WTC11 (cell line): ENCODE data around the gene RHOV. TPM values are rescaled to one million over a fixed set of nuclear protein-coding genes. Genes with fewer than 3 reads are reported as not detected.

Source experiments
- ATAC-seq: fragments of 200-7000 bp; cut with Tn5 transposase; 2 replicates; pipeline ENCODE4 v1.10.0; 2021; ENCODE audit warnings: mild to moderate bottlenecking, moderate library complexity
- CTCF ChIA-PET: fragments of 300-600 bp; sonication (Branson Sonifier 250); formaldehyde crosslinking; loops from one replicate; lab custom pipeline; 2021; ENCODE audit warnings: antibody characterized with exemption; lab: Charles Lee
- POLR2A ChIA-PET: fragments of 350-600 bp; sonication (Branson Sonifier 250); formaldehyde crosslinking; loops from one replicate; lab custom pipeline; 2021; ENCODE audit warnings: antibody characterized with exemption; lab: Charles Lee
- DNase-seq: peaks from one replicate; pipeline ENCODE4 v3.0.0; 2021; ENCODE audit warnings: low spot score
- H3K27ac Mint-ChIP-seq: 2 replicates; pipeline ENCODE4 v1.8.0; 2021; ENCODE audit warnings: mixed read lengths
- H3K27me3 Mint-ChIP-seq: 2 replicates; pipeline ENCODE4 v1.8.0; 2021; ENCODE audit warnings: low read depth, mild to moderate bottlenecking, moderate library complexity, mixed read lengths
- H3K36me3 Mint-ChIP-seq: 2 replicates; pipeline ENCODE4 v1.8.0; 2021; ENCODE audit warnings: mixed read lengths
- H3K4me1 Mint-ChIP-seq: 2 replicates; pipeline ENCODE4 v1.8.0; 2022; ENCODE audit warnings: mixed read lengths
- H3K4me3 Mint-ChIP-seq: 2 replicates; pipeline ENCODE4 v1.8.0; 2021; ENCODE audit warnings: mild to moderate bottlenecking, moderate library complexity, mixed read lengths
- H3K9me3 Mint-ChIP-seq: 2 replicates; pipeline ENCODE4 v1.8.0; 2021; ENCODE audit warnings: mixed read lengths
- GABPB1 ChIP-seq: sonication (generic); formaldehyde crosslinking; IDR thresholded peaks from 2 replicates; pipeline ENCODE4 v1.8.1; 2023; ENCODE audit warnings: mild to moderate bottlenecking, missing genetic modification reagents
- MXD4 ChIP-seq: fragments of 250-450 bp; sonication (Bioruptor Pico); IDR thresholded peaks from 2 replicates; pipeline ENCODE4 v1.8.0; 2021; ENCODE audit warnings: mild to moderate bottlenecking, moderate library complexity, borderline replicate concordance
- NFATC4 ChIP-seq: fragments of 250-450 bp; sonication (Bioruptor Pico); IDR thresholded peaks from 2 replicates; pipeline ENCODE4 v1.9.0; 2021; ENCODE audit warnings: mild to moderate bottlenecking
- NFYB ChIP-seq: sonication (generic); formaldehyde crosslinking; conservative IDR thresholded peaks from 2 replicates; pipeline ENCODE4 v1.8.0; 2022; ENCODE audit warnings: low read depth, missing genetic modification reagents
- SP1 ChIP-seq: sonication (generic); formaldehyde crosslinking; conservative IDR thresholded peaks from 2 replicates; pipeline ENCODE4 v1.8.1; 2022; ENCODE audit warnings: missing genetic modification reagents
- TEAD1 ChIP-seq: sonication (generic); formaldehyde crosslinking; IDR thresholded peaks from 2 replicates; pipeline ENCODE4 v1.8.0; 2022; ENCODE audit warnings: mild to moderate bottlenecking, missing genetic modification reagents
- ZNF121 ChIP-seq: sonication (generic); formaldehyde crosslinking; IDR thresholded peaks from 2 replicates; pipeline ENCODE4 v1.8.0; 2023; ENCODE audit warnings: missing genetic modification reagents
- ZNF138 ChIP-seq: sonication (generic); formaldehyde crosslinking; conservative IDR thresholded peaks from 2 replicates; pipeline ENCODE4 v1.8.1; 2022; ENCODE audit warnings: mild to moderate bottlenecking, moderate library complexity, missing genetic modification reagents
- ZNF232 ChIP-seq: sonication (generic); formaldehyde crosslinking; IDR thresholded peaks from 2 replicates; pipeline ENCODE4 v1.8.0; 2022; ENCODE audit warnings: mild to moderate bottlenecking, missing genetic modification reagents
- ZNF671 ChIP-seq: fragments of 250-450 bp; sonication (Bioruptor Pico); IDR thresholded peaks from 2 replicates; pipeline ENCODE4 v1.8.0; 2021; ENCODE audit warnings: mild to moderate bottlenecking
- total RNA-seq: library from RNA; stranded (reverse); gene quantifications from 3 replicates; pipeline ENCODE4 v1.2.3, GENCODE V29; 2021
- TF ChIP-seq, protein P1 (sequence below): sonication (generic); formaldehyde crosslinking; IDR thresholded peaks from 2 replicates; pipeline ENCODE4 v1.8.1; 2023; ENCODE audit warnings: mild to moderate bottlenecking, missing genetic modification reagents, moderate library complexity
- TF ChIP-seq, protein P2 (sequence below): sonication (generic); formaldehyde crosslinking; IDR thresholded peaks from 2 replicates; pipeline ENCODE4 v1.8.0; 2022; ENCODE audit warnings: mild to moderate bottlenecking, missing genetic modification reagents
- TF ChIP-seq, protein P3 (sequence below): fragments of 250-450 bp; sonication (Bioruptor Pico); IDR thresholded peaks from 2 replicates; pipeline ENCODE4 v1.9.0; 2021; ENCODE audit warnings: mild to moderate bottlenecking, borderline replicate concordance
- TF ChIP-seq, protein P4 (sequence below): sonication (generic); formaldehyde crosslinking; IDR thresholded peaks from 2 replicates; pipeline ENCODE4 v1.8.0; 2023; ENCODE audit warnings: missing genetic modification reagents
- TF ChIP-seq, protein P5 (sequence below): sonication (generic); formaldehyde crosslinking; IDR thresholded peaks from 2 replicates; pipeline ENCODE4 v1.8.1; 2023; ENCODE audit warnings: mild to moderate bottlenecking, missing genetic modification reagents, moderate library complexity

Gene RHOV
- total RNA-seq, 1 experiment from 2014 or later, result 5.0 TPM

DNA sequence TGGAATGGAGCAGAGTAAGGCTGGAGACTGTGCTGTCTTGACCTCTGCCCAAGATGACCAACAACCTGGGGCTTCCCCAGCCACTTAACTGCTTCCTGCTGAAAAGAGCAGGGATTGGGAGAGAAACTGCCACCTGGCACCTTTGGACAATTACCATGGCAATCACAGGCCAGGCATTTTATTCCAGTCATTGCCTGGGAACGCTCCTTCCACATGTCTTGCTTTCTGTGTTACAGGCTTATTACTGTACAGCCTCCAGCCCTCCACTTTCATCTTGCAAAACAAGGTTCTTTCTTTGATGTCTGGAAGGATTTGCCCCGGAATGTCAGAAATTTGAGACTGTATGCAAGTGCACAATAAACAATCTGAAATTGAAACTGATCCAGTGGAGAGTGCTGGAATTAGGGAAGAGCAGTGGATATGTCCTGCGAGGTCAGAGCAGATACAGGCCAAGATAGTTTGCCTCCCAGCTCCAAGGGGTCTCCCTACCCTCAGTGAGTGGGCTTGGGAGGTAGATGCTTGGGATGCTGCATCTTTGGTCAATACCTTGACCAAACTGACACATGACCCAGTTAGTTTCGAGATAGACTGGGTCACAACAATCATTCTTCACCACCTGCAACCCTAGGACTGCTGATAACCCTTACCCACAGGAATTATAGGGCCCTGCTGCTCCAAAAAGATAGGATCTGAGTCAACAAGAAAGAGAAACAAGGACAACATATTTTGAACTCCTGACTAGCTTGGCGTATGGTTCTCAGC, 48.2 kb downstream of the RHOV start (continued):
- TF ChIP-seq, protein P1, sequence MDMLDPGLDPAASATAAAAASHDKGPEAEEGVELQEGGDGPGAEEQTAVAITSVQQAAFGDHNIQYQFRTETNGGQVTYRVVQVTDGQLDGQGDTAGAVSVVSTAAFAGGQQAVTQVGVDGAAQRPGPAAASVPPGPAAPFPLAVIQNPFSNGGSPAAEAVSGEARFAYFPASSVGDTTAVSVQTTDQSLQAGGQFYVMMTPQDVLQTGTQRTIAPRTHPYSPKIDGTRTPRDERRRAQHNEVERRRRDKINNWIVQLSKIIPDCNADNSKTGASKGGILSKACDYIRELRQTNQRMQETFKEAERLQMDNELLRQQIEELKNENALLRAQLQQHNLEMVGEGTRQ, result no peak
- TF ChIP-seq, protein P2, sequence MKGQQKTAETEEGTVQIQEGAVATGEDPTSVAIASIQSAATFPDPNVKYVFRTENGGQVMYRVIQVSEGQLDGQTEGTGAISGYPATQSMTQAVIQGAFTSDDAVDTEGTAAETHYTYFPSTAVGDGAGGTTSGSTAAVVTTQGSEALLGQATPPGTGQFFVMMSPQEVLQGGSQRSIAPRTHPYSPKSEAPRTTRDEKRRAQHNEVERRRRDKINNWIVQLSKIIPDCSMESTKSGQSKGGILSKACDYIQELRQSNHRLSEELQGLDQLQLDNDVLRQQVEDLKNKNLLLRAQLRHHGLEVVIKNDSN, result no peak
- TF ChIP-seq SP1 (CRISPR knock-in tag), result no peak
- TF ChIP-seq, protein P3, sequence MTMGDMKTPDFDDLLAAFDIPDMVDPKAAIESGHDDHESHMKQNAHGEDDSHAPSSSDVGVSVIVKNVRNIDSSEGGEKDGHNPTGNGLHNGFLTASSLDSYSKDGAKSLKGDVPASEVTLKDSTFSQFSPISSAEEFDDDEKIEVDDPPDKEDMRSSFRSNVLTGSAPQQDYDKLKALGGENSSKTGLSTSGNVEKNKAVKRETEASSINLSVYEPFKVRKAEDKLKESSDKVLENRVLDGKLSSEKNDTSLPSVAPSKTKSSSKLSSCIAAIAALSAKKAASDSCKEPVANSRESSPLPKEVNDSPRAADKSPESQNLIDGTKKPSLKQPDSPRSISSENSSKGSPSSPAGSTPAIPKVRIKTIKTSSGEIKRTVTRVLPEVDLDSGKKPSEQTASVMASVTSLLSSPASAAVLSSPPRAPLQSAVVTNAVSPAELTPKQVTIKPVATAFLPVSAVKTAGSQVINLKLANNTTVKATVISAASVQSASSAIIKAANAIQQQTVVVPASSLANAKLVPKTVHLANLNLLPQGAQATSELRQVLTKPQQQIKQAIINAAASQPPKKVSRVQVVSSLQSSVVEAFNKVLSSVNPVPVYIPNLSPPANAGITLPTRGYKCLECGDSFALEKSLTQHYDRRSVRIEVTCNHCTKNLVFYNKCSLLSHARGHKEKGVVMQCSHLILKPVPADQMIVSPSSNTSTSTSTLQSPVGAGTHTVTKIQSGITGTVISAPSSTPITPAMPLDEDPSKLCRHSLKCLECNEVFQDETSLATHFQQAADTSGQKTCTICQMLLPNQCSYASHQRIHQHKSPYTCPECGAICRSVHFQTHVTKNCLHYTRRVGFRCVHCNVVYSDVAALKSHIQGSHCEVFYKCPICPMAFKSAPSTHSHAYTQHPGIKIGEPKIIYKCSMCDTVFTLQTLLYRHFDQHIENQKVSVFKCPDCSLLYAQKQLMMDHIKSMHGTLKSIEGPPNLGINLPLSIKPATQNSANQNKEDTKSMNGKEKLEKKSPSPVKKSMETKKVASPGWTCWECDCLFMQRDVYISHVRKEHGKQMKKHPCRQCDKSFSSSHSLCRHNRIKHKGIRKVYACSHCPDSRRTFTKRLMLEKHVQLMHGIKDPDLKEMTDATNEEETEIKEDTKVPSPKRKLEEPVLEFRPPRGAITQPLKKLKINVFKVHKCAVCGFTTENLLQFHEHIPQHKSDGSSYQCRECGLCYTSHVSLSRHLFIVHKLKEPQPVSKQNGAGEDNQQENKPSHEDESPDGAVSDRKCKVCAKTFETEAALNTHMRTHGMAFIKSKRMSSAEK (CRISPR knock-in tag), result no peak
- no peak for TF ChIP-seq NFATC4 (CRISPR knock-in tag)
- no peak for TF ChIP-seq ZNF232 (CRISPR knock-in tag)
- no peak for TF ChIP-seq ZNF138 (CRISPR knock-in tag)
- TF ChIP-seq, protein P4, sequence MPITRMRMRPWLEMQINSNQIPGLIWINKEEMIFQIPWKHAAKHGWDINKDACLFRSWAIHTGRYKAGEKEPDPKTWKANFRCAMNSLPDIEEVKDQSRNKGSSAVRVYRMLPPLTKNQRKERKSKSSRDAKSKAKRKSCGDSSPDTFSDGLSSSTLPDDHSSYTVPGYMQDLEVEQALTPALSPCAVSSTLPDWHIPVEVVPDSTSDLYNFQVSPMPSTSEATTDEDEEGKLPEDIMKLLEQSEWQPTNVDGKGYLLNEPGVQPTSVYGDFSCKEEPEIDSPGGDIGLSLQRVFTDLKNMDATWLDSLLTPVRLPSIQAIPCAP (CRISPR knock-in tag), result no peak
- no peak for TF ChIP-seq ZNF671
- TF ChIP-seq, protein P5, sequence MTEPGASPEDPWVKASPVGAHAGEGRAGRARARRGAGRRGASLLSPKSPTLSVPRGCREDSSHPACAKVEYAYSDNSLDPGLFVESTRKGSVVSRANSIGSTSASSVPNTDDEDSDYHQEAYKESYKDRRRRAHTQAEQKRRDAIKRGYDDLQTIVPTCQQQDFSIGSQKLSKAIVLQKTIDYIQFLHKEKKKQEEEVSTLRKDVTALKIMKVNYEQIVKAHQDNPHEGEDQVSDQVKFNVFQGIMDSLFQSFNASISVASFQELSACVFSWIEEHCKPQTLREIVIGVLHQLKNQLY (CRISPR knock-in tag), result no peak
- no peak for TF ChIP-seq ZNF121 (CRISPR knock-in tag)
- no peak for TF ChIP-seq MXD4 (CRISPR knock-in tag)
- TF ChIP-seq TEAD1 (CRISPR knock-in tag), result no peak

DNA sequence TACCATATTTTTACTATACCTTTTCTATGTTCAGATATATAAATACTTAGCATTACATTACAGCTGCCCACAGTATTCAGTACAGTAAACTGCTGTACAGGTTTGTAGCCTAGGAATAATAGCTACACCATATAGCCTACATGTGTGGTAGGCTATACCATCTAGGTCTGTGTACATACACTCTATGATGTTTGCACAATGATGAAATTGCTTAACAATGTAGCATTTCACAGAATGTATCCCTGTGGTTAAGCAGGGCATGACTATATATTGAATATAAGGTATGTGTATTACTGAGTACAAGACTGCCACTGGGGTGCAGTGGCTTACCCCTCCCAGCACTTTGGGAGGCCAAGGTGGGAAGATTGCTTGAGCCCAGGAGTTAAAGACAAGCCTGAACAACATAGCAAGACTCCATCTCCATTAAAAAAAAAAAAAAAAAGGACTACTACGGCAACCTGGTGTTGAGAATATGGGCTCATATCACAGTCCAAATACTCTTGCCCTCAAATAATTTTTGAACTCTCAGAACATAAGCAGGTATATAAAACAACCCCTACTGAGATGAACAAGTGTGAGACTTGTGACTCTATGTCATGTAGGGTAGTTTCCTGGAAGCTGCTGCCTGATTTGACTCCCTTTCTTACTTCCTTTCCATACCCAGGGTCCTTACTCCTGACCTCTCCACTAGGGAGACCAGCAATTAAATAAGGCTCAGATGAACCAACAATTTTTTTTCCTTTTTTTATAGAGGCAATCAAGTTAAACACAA, 50.3 kb downstream of the RHOV start:
- TF ChIP-seq GABPB1 (peak; percentile 59; the same call in 1 of the 2 replicates), ZNF121 (CRISPR knock-in tag) (no peak), NFYB (no peak)
- DNase-seq, result no peak
- POLR2A ChIA-PET, result interaction anchor here (0.6 kb wide), 1 partner anchor 9 kb away, joined by 3 read pairs; no protein-coding TSS in a partner anchor
- Mint-ChIP-seq H3K4me1 (no peaks in the 10 kb centered on the region), H3K27me3 (no peaks in the 10 kb centered on the region), H3K9me3 (no peaks in the 10 kb centered on the region), H3K27ac (no peak overlapping the region), H3K36me3 (no peaks in the 10 kb centered on the region), H3K4me3 (no peak overlapping the region)
- no peak for ATAC-seq
- CTCF ChIA-PET, result interaction anchor here (0.6 to 2.7 kb wide), 4 partner anchors 34 to 364 kb away, joined by 3 to 8 read pairs (median 3); no protein-coding TSS in a partner anchor

Other genes with a start within 250 kb of the RHOV start
- 29.7 to 36.4 TPM (median 31.0 TPM) in 3 replicates for gene RAD51, start 179.1 kb downstream of the RHOV start, total RNA-seq
- gene RMDN3, start 119.0 kb downstream of the RHOV start, total RNA-seq, result 21.7 to 25.9 TPM (median 22.8 TPM) in 3 replicates
- 42.3 to 63.8 TPM (median 62.9 TPM) in 3 replicates for gene GCHFR, start 110.2 kb downstream of the RHOV start, total RNA-seq
- gene C15orf62, start 104.3 kb downstream of the RHOV start, total RNA-seq, result 0.46 to 0.92 TPM (median 0.72 TPM) in 3 replicates
- gene ZFYVE19, start 67.1 kb downstream of the RHOV start, total RNA-seq, result 17.3 to 18.9 TPM (median 17.6 TPM) in 3 replicates
- 49.8 to 53.0 TPM (median 50.2 TPM) in 3 replicates for gene DNAJC17, start 66.8 kb downstream of the RHOV start, total RNA-seq
- 0.25 TPM in 1 of 3 replicates, not detected in the others for gene PPP1R14D, start 45.5 kb downstream of the RHOV start, total RNA-seq
- 140 to 153 TPM (median 144 TPM) in 3 replicates for gene SPINT1, start 30.2 kb downstream of the RHOV start, total RNA-seq
- 22.0 to 27.3 TPM (median 24.1 TPM) in 3 replicates for gene VPS18, start 20.2 kb upstream of the RHOV start, total RNA-seq
- 0.94 to 1.6 TPM (median 1.1 TPM) in 3 replicates for gene DLL4, start 55.1 kb upstream of the RHOV start, total RNA-seq
- 17.2 to 31.0 TPM (median 17.7 TPM) in 3 replicates for gene CHAC1, start 79.2 kb upstream of the RHOV start, total RNA-seq
- 19.5 to 20.9 TPM (median 20.6 TPM) in 3 replicates for gene INO80, start 242.0 kb upstream of the RHOV start, total RNA-seq